Stimulated activated CD4-positive, alpha-beta T cell treated with anti-CD3 and anti-CD28 coated beads, Interleukin-15, amount 100 ng/mL, for 48 hours (primary cell): ENCODE data around the gene TCP1.
"Not testable (repeated sequence)": the region's sequence is repeated elsewhere in the genome, so short reads cannot be mapped to it uniquely, and the experiment has no call there.

ENCODE experiments used
- DNase-seq, 2 donors: peaks; one replicate each; pipeline ENCODE4 v3.0.0-alpha.2; 2020; ENCODE audit warnings: low read depth in 2 of 2

Gene TCP1

GRCh38 chr6:159739341-159739740 lies 50.1 kb downstream of the TCP1 start:
- DNase-seq = no peak

GRCh38 chr6:159736908-159737307 lies 52.5 kb downstream of the TCP1 start:
- DNase-seq = no peak

GRCh38 chr6:159733395-159733794 lies 56.0 kb downstream of the TCP1 start:
- DNase-seq = not testable (repeated sequence)

GRCh38 chr6:159732550-159732949 lies 56.9 kb downstream of the TCP1 start:
- DNase-seq = not testable (repeated sequence)

GRCh38 chr6:159730332-159730676 lies 59.1 kb downstream of the TCP1 start:
- DNase-seq = no peak

GRCh38 chr6:159729598-159730331 lies 59.6 kb downstream of the TCP1 start:
- DNase-seq = no peak

GRCh38 chr6:159728531-159728964 lies 60.9 kb downstream of the TCP1 start:
- DNase-seq = no peak
